Type B pancreatic cell (in vitro differentiated cells): ENCODE data around the gene ZNF532. TPM values are rescaled to one million over a fixed set of nuclear protein-coding genes. Genes with fewer than 3 reads are reported as not detected.

ENCODE experiments used
- DNase-seq: peaks from one replicate; pipeline ENCODE4 v3.0.0; 2021; ENCODE audit warnings: mixed read lengths; ENCODE audit not compliant: unreplicated experiment; ENCODE audit errors: extremely low spot score
- H3K27ac Mint-ChIP-seq: 2 replicates; pipeline ENCODE4 v1.8.0; 2021; ENCODE audit warnings: mild to moderate bottlenecking, mixed read lengths
- H3K27me3 Mint-ChIP-seq: 2 replicates; pipeline ENCODE4 v1.8.0; 2021; ENCODE audit warnings: mixed read lengths
- H3K36me3 Mint-ChIP-seq: 2 replicates; pipeline ENCODE4 v1.8.0; 2021; ENCODE audit warnings: mixed read lengths
- H3K4me1 Mint-ChIP-seq: one replicate; pipeline ENCODE4 v1.8.0; 2021; ENCODE audit warnings: mixed read lengths; ENCODE audit not compliant: unreplicated experiment
- H3K4me3 Mint-ChIP-seq: 2 replicates; pipeline ENCODE4 v1.8.0; 2021; ENCODE audit warnings: mild to moderate bottlenecking, mixed read lengths
- H3K9me3 Mint-ChIP-seq: 2 replicates; pipeline ENCODE4 v1.8.0; 2021; ENCODE audit warnings: mixed read lengths
- CTCF ChIP-seq: fragments of 200-600 bp; sonication (generic); conservative IDR thresholded peaks from 2 replicates; pipeline ENCODE4 v1.5.0; 2021; ENCODE audit warnings: antibody characterized with exemption, mild to moderate bottlenecking
- total RNA-seq: library from RNA; stranded (reverse); gene quantifications from 2 replicates; pipeline ENCODE4 v1.2.1, GENCODE V29; 2021; ENCODE audit warnings: low replicate concordance

The ZNF532 gene
- total RNA-seq, 1 donor from 2014 or later, result 137 TPM

- H3K27ac Mint-ChIP-seq, result no peak overlapping the region
Measured at GRCh38 chr18:58983260-58984155, 118.8 kb downstream of the ZNF532 start.

GRCh38 chr18:58988600-58988999 lies 123.9 kb downstream of the ZNF532 start:
- no peaks in the 10 kb centered on the region for H3K4me1 Mint-ChIP-seq
- no peak for TF ChIP-seq CTCF
- no peak overlapping the region for H3K4me3 Mint-ChIP-seq
- DNase-seq, result no peak
- peaks cover 15% of the 10 kb centered on the region for H3K36me3 Mint-ChIP-seq
- H3K27ac Mint-ChIP-seq, result no peak overlapping the region
- H3K27me3 Mint-ChIP-seq, result no peaks in the 10 kb centered on the region
- peaks cover 11% of the 10 kb centered on the region for H3K9me3 Mint-ChIP-seq

More at GRCh38 chr18:58983260-58984155, 118.8 kb downstream of the ZNF532 start:
- Mint-ChIP-seq H3K36me3 (peaks cover 42% of the 10 kb centered on the region), H3K27me3 (no peaks in the 10 kb centered on the region), H3K4me1 (no peaks in the 10 kb centered on the region), H3K4me3 (no peak overlapping the region), H3K9me3 (peaks cover 6% of the 10 kb centered on the region)
- no peak for TF ChIP-seq CTCF
- DNase-seq, result no peak

GRCh38 chr18:58989184-58989759 lies 124.6 kb downstream of the ZNF532 start:
- H3K27me3 Mint-ChIP-seq, result no peaks in the 10 kb centered on the region
- H3K4me3 Mint-ChIP-seq, result no peak overlapping the region
- no peaks in the 10 kb centered on the region for H3K4me1 Mint-ChIP-seq
- no peak for DNase-seq
- no peak overlapping the region for H3K27ac Mint-ChIP-seq
- no peak for TF ChIP-seq CTCF
- H3K9me3 Mint-ChIP-seq, result peaks cover 11% of the 10 kb centered on the region
- H3K36me3 Mint-ChIP-seq, result peaks cover 8% of the 10 kb centered on the region

GRCh38 chr18:58990720-58991119 lies 126.0 kb downstream of the ZNF532 start:
- TF ChIP-seq CTCF, result no peak
- Mint-ChIP-seq H3K36me3 (peaks cover 8% of the 10 kb centered on the region), H3K9me3 (peaks cover 11% of the 10 kb centered on the region), H3K4me1 (no peaks in the 10 kb centered on the region), H3K27me3 (no peaks in the 10 kb centered on the region), H3K4me3 (no peak overlapping the region), H3K27ac (no peak overlapping the region)
- no peak for DNase-seq

- DNase-seq, result no peak
- Mint-ChIP-seq H3K27me3 (no peaks in the 10 kb centered on the region), H3K4me3 (no peak overlapping the region), H3K9me3 (peaks cover 11% of the 10 kb centered on the region), H3K4me1 (no peaks in the 10 kb centered on the region), H3K27ac (no peak overlapping the region), H3K36me3 (peaks cover 8% of the 10 kb centered on the region)
- no peak for TF ChIP-seq CTCF
Measured at GRCh38 chr18:58991167-58991798, 126.6 kb downstream of the ZNF532 start.
